ENCODE data around the gene NDUFA11. TPM values are rescaled to one million over a fixed set of nuclear protein-coding genes. Genes with fewer than 3 reads are reported as not detected.

The NDUFA11 gene
- total and polyA plus RNA-seq, 2 donors (not counting 1 experiment from before 2014, with no cell fraction given), result 115 to 276 TPM

DNA sequence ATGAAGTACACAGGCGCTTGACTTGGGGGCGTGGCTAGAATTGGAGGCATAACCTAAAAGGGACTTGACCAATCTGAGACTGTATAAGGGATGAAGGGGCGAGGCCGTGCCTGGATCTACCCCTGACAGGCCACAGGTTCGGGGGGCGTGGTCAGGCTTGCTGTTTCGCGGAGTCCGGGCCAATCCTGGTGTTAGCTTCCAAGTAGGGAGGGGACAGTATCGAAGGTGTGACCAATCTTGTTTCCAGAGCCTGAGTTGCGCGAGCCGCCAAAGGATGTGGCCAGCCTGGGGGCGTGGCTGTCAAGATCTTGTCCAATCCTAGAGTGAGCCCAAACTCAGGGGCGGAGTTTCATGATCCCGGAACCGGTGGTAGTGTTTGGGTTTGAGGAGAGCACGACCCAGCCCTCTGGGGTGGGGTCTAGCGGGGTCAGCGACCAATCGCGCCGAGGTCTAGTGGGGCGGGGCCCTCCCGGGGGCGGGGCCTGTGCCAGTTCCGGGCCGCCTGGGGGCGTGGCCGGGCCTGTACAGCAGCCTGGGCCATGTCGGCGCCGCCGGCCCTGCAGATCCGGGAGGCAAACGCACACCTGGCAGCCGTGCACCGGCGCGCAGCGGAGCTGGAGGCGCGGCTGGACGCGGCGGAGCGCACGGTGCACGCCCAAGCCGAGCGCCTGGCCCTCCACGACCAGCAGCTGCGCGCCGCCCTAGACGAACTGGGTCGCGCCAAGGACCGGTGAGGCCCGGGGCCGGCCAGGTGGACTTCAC lies 943 bp upstream of the NDUFA11 start, which contains the start of gene VMAC:
Gene VMAC (plus strand): TSS at position 521 of the 762 bp plus-strand sequence. CDS start 19 bp downstream, at position 540.
- peak within 1 kb of the TSS; percentile 99 for H3K4me2 ChIP-seq (replicated peaks; ENCODE audit: low read depth, low read length, poor library complexity, severe bottlenecking)
- Mint-ChIP-seq H3K27ac (peak within 1 kb of the TSS; percentile 96), H3K4me1 (peaks cover 38% of the 10 kb centered on the region), H3K4me3 (peak within 1 kb of the TSS; percentile 92), H3K27me3 (no peaks in the 10 kb centered on the region), H3K9me3 (ENCODE audit: insufficient read depth) (no peaks in the 10 kb centered on the region)
- no peaks in the 10 kb centered on the region for H3K9me3 ChIP-seq (ENCODE audit: control extremely low read depth in 1 of 3, control insufficient read depth in 2 of 3, insufficient read depth in 1 of 3, low read length in 2 of 3)
- H3K79me2 ChIP-seq (ENCODE audit: control insufficient read depth, insufficient read depth, low read length), result peaks cover 50% of the 10 kb centered on the region
- H3K36me3 ChIP-seq (replicated peaks in 1 of 2; ENCODE audit: control extremely low read depth in 1 of 2, control insufficient read depth in 1 of 2, extremely low read depth in 1 of 2, insufficient read depth in 2 of 2, low read length in 1 of 2), result peaks cover 0 to 10% of the 10 kb centered on the region in 2 experiments
- DNase-seq (peak; percentile 100), ATAC-seq (ENCODE audit: low read depth) (peak; percentile 77)
- peak within 1 kb of the TSS; percentile 86 to 99 (median 98) for H3K4me3 ChIP-seq (ENCODE audit: control extremely low read depth in 1 of 5, extremely low read depth in 1 of 5, insufficient read depth in 1 of 5, low read depth in 2 of 5, low read length in 4 of 5)
- ChIA-PET CTCF (interaction anchor here (0.6 to 2.8 kb wide), 4 partner anchors 63 to 118 kb away, joined by 3 to 10 read pairs (median 4); partner anchors contain the start of gene NRTN), POLR2A (interaction anchor here (0.5 to 1.8 kb wide), 10 partner anchors 13 to 1180 kb away, joined by 3 to 9 read pairs (median 3); partner anchors contain the start of genes DUS3L, RANBP3, SAFB and SAFB2)
- under 1% methylated on average over 61 of the region's 61 CpGs for WGBS (ENCODE audit: insufficient coverage)
- peak within 1 kb of the TSS; percentile 99 for H3K9ac ChIP-seq (ENCODE audit: low read length)
- peaks cover 11 to 25% of the 10 kb centered on the region in 2 donors for H3K4me1 ChIP-seq (ENCODE audit: control insufficient read depth in 2 of 2, insufficient read depth in 2 of 2, low read length in 2 of 2)
- H2AFZ ChIP-seq (ENCODE audit: insufficient read depth, low read depth, low read length, poor library complexity, severe bottlenecking), result peak within 1 kb of the TSS; percentile 99
- H4K20me1 ChIP-seq (ENCODE audit: control insufficient read depth, insufficient read depth, low read length, poor library complexity, severe bottlenecking), result peaks cover 36% of the 10 kb centered on the region
- H3K27me3 ChIP-seq (replicated peaks in 1 of 4; ENCODE audit: control extremely low read depth in 1 of 4, control insufficient read depth in 3 of 4, insufficient read depth in 4 of 4, low read length in 3 of 4), result no peaks in the 10 kb centered on the region
- intact Hi-C loops (cut with micrococcal nuclease), result loop anchor here (1.0 to 5.0 kb wide), 8 partner anchors 74 to 937 kb away; partner anchors contain the start of genes CATSPERD, KDM4B, LONP1 and NRTN
- TF ChIP-seq CTCF (IDR thresholded peaks at IDR 0.05) (no peak), EZH2 (IDR thresholded peaks at IDR 0.05; ENCODE audit: borderline replicate concordance, insufficient read depth, low read depth, low read length, poor library complexity, severe bottlenecking) (no peak)
- H3K27ac ChIP-seq (ENCODE audit: low read length in 2 of 2), result peak within 1 kb of the TSS; percentile 79 to 85

All from B cell (primary cell).